Measurements from ENCODE around the gene SPNS3.

SPNS3 gene

DNA sequence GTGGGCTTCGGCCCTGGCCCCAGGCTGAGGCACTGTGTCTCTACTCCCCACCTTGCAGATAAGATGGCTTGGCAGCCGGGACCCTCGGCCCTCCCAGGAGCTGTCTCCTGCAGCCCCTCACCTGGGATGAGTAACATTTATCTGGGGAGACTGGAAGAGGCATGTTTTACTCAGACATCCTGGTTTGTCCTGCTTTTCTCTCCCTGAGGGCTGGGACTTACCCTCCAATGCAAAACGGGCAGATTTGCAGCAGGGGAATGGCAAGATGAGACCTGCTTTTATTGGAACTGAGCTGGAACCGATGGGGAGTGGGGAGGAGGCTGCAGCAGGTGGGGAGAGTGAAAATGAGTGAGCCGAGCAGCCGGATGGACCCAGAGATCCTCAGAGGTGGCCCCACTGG is 39.9 kb upstream of the SPNS3 start:
- Histone ChIP-seq H3K9me2 (ENCODE audit: low read depth, low read length) (no peaks in the 10 kb centered on the region), H3K4me2 (ENCODE audit: low read length) (peak overlapping the region; percentile 68), H3F3A (ENCODE audit: insufficient read depth, low read length) (peaks cover 8% of the 10 kb centered on the region; the same call in 1 of the 2 replicates), H3K9ac (ENCODE audit: low read length) (peak overlapping the region; percentile 76), H3K9me3 (ENCODE audit: low read length) (no peaks in the 10 kb centered on the region), H3K79me2 (ENCODE audit: insufficient read depth, low read length) (no peaks in the 10 kb centered on the region), H3K36me3 (ENCODE audit: insufficient read depth, low read length) (no peaks in the 10 kb centered on the region), H3K4me1 (ENCODE audit: insufficient read depth, low read length, severe bottlenecking) (peaks cover 69% of the 10 kb centered on the region), H3K27me3 (ENCODE audit: insufficient read depth, low read length) (no peaks in the 10 kb centered on the region), H3K4me3 (ENCODE audit: low read depth, low read length, poor library complexity, severe bottlenecking) (peak overlapping the region; percentile 39), H4K20me1 (ENCODE audit: insufficient read depth, low read length) (no peaks in the 10 kb centered on the region), H2AFZ (ENCODE audit: low read length) (no peak overlapping the region), H3K27ac (ENCODE audit: low read depth, low read length, poor library complexity, severe bottlenecking) (peak overlapping the region; percentile 99)
- TF ChIP-seq EZH2 (IDR thresholded peaks at IDR 0.05; ENCODE audit: borderline replicate concordance, low read length) = no peak
- TF ChIP-seq, protein P1, sequence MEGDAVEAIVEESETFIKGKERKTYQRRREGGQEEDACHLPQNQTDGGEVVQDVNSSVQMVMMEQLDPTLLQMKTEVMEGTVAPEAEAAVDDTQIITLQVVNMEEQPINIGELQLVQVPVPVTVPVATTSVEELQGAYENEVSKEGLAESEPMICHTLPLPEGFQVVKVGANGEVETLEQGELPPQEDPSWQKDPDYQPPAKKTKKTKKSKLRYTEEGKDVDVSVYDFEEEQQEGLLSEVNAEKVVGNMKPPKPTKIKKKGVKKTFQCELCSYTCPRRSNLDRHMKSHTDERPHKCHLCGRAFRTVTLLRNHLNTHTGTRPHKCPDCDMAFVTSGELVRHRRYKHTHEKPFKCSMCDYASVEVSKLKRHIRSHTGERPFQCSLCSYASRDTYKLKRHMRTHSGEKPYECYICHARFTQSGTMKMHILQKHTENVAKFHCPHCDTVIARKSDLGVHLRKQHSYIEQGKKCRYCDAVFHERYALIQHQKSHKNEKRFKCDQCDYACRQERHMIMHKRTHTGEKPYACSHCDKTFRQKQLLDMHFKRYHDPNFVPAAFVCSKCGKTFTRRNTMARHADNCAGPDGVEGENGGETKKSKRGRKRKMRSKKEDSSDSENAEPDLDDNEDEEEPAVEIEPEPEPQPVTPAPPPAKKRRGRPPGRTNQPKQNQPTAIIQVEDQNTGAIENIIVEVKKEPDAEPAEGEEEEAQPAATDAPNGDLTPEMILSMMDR (IDR thresholded peaks at IDR 0.05; ENCODE audit: low read length) = no peak

GRCh38 chr17:4394208-4395110 is 39.3 kb upstream of the SPNS3 start:
- TF ChIP-seq, protein P1 (IDR thresholded peaks at IDR 0.05; ENCODE audit: low read length) = no peak
- no peak for TF ChIP-seq EZH2 (IDR thresholded peaks at IDR 0.05; ENCODE audit: borderline replicate concordance, low read length)
- Histone ChIP-seq H3K27ac (ENCODE audit: low read depth, low read length, poor library complexity, severe bottlenecking) (peak overlapping the region; percentile 99), H3K9ac (ENCODE audit: low read length) (peak overlapping the region; percentile 76), H3F3A (ENCODE audit: insufficient read depth, low read length) (peaks cover 8% of the 10 kb centered on the region), H3K9me3 (ENCODE audit: low read length) (0 out of 2 replicates have a peak, but pooled peaks cover under 1% of the 10 kb centered on the region), H3K4me2 (ENCODE audit: low read length) (peak overlapping the region; percentile 68), H3K79me2 (ENCODE audit: insufficient read depth, low read length) (no peaks in the 10 kb centered on the region), H3K9me2 (ENCODE audit: low read depth, low read length) (no peaks in the 10 kb centered on the region), H4K20me1 (ENCODE audit: insufficient read depth, low read length) (no peaks in the 10 kb centered on the region), H3K4me3 (ENCODE audit: low read depth, low read length, poor library complexity, severe bottlenecking) (peak overlapping the region; percentile 55), H3K27me3 (ENCODE audit: insufficient read depth, low read length) (no peaks in the 10 kb centered on the region), H3K4me1 (ENCODE audit: insufficient read depth, low read length, severe bottlenecking) (peaks cover 62% of the 10 kb centered on the region), H2AFZ (ENCODE audit: low read length) (no peak overlapping the region), H3K36me3 (ENCODE audit: insufficient read depth, low read length) (no peaks in the 10 kb centered on the region)

DNA sequence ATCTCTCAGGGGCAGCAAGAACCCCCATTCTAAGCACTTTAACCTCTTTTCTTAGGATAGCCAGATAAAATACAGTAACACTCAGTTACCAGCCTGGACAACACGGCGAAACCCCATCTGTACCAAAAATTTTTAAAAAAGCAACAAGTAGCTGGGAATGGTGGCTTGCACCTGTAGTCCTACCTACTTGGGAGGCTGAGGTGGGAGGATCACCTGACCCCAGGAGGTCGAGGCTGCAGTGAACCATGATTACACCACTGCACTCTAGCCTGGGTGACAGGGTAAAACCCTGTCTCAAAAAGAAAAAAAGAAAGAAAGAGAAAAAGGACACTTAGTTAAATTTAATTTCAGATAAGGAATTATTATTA is 38.6 kb upstream of the SPNS3 start:
- TF ChIP-seq EZH2 (IDR thresholded peaks at IDR 0.05; ENCODE audit: borderline replicate concordance, low read length) = no peak
- TF ChIP-seq, protein P1 (IDR thresholded peaks at IDR 0.05; ENCODE audit: low read length) = no peak
- peak overlapping the region; percentile 99 for H3K27ac ChIP-seq (ENCODE audit: low read depth, low read length, poor library complexity, severe bottlenecking)

More for the DNA sequence above, 38.6 kb upstream of the SPNS3 start:
- peak overlapping the region; percentile 55 for H3K4me3 ChIP-seq (ENCODE audit: low read depth, low read length, poor library complexity, severe bottlenecking)
- no peaks in the 10 kb centered on the region for H3K79me2 ChIP-seq (ENCODE audit: insufficient read depth, low read length)
- H3K9me3 ChIP-seq (ENCODE audit: low read length) = 0 out of 2 replicates have a peak, but pooled peaks cover 4% of the 10 kb centered on the region
- H3K4me2 ChIP-seq (ENCODE audit: low read length) = peak overlapping the region; percentile 68
- no peaks in the 10 kb centered on the region for H3K9me2 ChIP-seq (ENCODE audit: low read depth, low read length)
- H3K4me1 ChIP-seq (ENCODE audit: insufficient read depth, low read length, severe bottlenecking) = peaks cover 61% of the 10 kb centered on the region
- no peaks in the 10 kb centered on the region for H3K27me3 ChIP-seq (ENCODE audit: insufficient read depth, low read length)
- no peaks in the 10 kb centered on the region for H3K36me3 ChIP-seq (ENCODE audit: insufficient read depth, low read length)
- peak overlapping the region; percentile 76 for H3K9ac ChIP-seq (ENCODE audit: low read length)
- no peaks in the 10 kb centered on the region for H4K20me1 ChIP-seq (ENCODE audit: insufficient read depth, low read length)
- H3F3A ChIP-seq (ENCODE audit: insufficient read depth, low read length) = peaks cover 8% of the 10 kb centered on the region
- no peak overlapping the region for H2AFZ ChIP-seq (ENCODE audit: low read length)

Measured in OCI-LY1 (cell line).